ENCODE data around the gene ZMYND8.

DNA sequence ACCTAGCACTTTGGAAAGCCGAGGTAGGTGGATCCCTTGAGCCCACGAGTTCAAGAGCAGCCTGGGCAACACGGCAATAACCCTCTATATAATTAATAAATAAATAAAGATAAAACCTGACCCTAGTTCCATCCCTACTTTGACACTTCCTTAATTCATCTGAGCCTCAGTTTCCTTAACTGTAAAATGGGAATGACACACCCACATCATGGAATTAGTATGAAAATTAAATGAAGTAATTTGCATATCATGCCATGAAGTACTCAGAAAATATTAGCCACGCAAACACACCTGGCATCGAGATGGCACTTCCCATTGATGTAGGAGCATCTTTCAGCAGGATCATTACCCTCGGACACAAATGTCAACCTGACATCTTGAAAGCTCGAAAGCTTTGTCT, 19.1 kb downstream of the ZMYND8 start:
- no peak for TF ChIP-seq EP300 (IDR thresholded peaks at IDR 0.05)
- TF ChIP-seq, protein P1, sequence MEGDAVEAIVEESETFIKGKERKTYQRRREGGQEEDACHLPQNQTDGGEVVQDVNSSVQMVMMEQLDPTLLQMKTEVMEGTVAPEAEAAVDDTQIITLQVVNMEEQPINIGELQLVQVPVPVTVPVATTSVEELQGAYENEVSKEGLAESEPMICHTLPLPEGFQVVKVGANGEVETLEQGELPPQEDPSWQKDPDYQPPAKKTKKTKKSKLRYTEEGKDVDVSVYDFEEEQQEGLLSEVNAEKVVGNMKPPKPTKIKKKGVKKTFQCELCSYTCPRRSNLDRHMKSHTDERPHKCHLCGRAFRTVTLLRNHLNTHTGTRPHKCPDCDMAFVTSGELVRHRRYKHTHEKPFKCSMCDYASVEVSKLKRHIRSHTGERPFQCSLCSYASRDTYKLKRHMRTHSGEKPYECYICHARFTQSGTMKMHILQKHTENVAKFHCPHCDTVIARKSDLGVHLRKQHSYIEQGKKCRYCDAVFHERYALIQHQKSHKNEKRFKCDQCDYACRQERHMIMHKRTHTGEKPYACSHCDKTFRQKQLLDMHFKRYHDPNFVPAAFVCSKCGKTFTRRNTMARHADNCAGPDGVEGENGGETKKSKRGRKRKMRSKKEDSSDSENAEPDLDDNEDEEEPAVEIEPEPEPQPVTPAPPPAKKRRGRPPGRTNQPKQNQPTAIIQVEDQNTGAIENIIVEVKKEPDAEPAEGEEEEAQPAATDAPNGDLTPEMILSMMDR (IDR thresholded peaks at IDR 0.05), result no peak
- no peak for TF ChIP-seq POLR2A (IDR thresholded peaks at IDR 0.05)
- TF ChIP-seq POLR2AphosphoS5 (IDR thresholded peaks at IDR 0.05), result no peak
